Mesenchymal stem cell (in vitro differentiated cells and primary cell): Measurements from ENCODE around the gene PCDHGB4.
"Not testable (repeated sequence)": the region's sequence is repeated elsewhere in the genome, so short reads cannot be mapped to it uniquely, and the experiment has no call there.

Source experiments
- DNase-seq: peaks from one replicate; pipeline ENCODE4 v3.0.0-alpha.2; 2013
- H2AFZ ChIP-seq: one replicate; pipeline ENCODE4 v1.6.1; 2013; ENCODE audit warnings: low read depth, mild to moderate bottlenecking, control low read depth, inconsistent platforms, low read length, moderate library complexity
- H2AK5ac ChIP-seq: 2 replicates; pipeline ENCODE4 v1.6.1; 2013; ENCODE audit warnings: low read length, moderate library complexity, mild to moderate bottlenecking, inconsistent platforms; ENCODE audit not compliant: severe bottlenecking
- H2BK120ac ChIP-seq: one replicate; pipeline ENCODE4 v1.6.1; 2013; ENCODE audit warnings: low read depth, mild to moderate bottlenecking, inconsistent platforms, low read length, moderate library complexity
- H2BK12ac ChIP-seq, 2 experiments: one replicate each; pipeline ENCODE4 v1.6.1; 2013; ENCODE audit warnings: inconsistent platforms in 2 of 2, low read length in 2 of 2, mild to moderate bottlenecking in 2 of 2, moderate library complexity in 2 of 2, control low read depth in 1 of 2
- H2BK15ac ChIP-seq: one replicate; pipeline ENCODE4 v1.6.1; 2013; ENCODE audit warnings: mild to moderate bottlenecking, low read depth, inconsistent platforms; ENCODE audit not compliant: poor library complexity, severe bottlenecking
- H2BK5ac ChIP-seq: 2 replicates; pipeline ENCODE4 v1.6.1; 2013; ENCODE audit warnings: low read depth, mild to moderate bottlenecking, low read length, control low read depth, inconsistent platforms; ENCODE audit not compliant: poor library complexity, severe bottlenecking
- H3K14ac ChIP-seq, 2 experiments: one replicate each; pipeline ENCODE4 v1.6.1; 2013; ENCODE audit warnings: inconsistent platforms in 2 of 2, low read length in 2 of 2, control low read depth in 1 of 2, mild to moderate bottlenecking in 1 of 2, moderate library complexity in 1 of 2
- H3K18ac ChIP-seq, 2 experiments: one replicate each; pipeline ENCODE4 v1.6.1; 2013; ENCODE audit warnings: inconsistent platforms in 2 of 2, low read length in 2 of 2, control low read depth in 1 of 2, low read depth in 1 of 2, mild to moderate bottlenecking in 1 of 2
- H3K23ac ChIP-seq, 2 experiments: one replicate each; pipeline ENCODE4 v1.6.1; 2013; ENCODE audit warnings: inconsistent platforms in 2 of 2, low read length in 2 of 2, mild to moderate bottlenecking in 2 of 2, moderate library complexity in 2 of 2, control low read depth in 1 of 2
- H3K27ac ChIP-seq: 2 replicates; pipeline ENCODE4 v1.5.1; 2013; ENCODE audit warnings: mild to moderate bottlenecking, moderate library complexity, low read length, control low read depth, inconsistent platforms; ENCODE audit not compliant: poor library complexity, severe bottlenecking
- H3K27me3 ChIP-seq, 2 experiments: 2 replicates each; pipeline versions ENCODE4 v1.6.1 to v1.7.0; 2013; ENCODE audit warnings: low read length in 2 of 2, mild to moderate bottlenecking in 2 of 2, moderate library complexity in 2 of 2, control low read depth in 1 of 2, inconsistent platforms in 1 of 2; ENCODE audit not compliant: control insufficient read depth in 1 of 2, insufficient read depth in 1 of 2
- H3K36me3 ChIP-seq, 2 experiments: 2 replicates each; pipeline versions ENCODE4 v1.6.1 to v1.7.0; 2013; ENCODE audit warnings: low read length in 2 of 2, control low read depth in 1 of 2, inconsistent platforms in 1 of 2, low read depth in 1 of 2, mild to moderate bottlenecking in 1 of 2; ENCODE audit not compliant: insufficient read depth in 2 of 2, control insufficient read depth in 1 of 2
- H3K4ac ChIP-seq, 2 experiments: one replicate each; pipeline ENCODE4 v1.6.1; 2013; ENCODE audit warnings: inconsistent platforms in 2 of 2, low read length in 2 of 2, mild to moderate bottlenecking in 2 of 2, moderate library complexity in 2 of 2, control low read depth in 1 of 2, low read depth in 1 of 2
- H3K4me1 ChIP-seq: 2 replicates; pipeline ENCODE4 v1.6.1; 2013; ENCODE audit warnings: low read depth, low read length, control low read depth; ENCODE audit not compliant: control insufficient read depth, insufficient read depth
- H3K4me2 ChIP-seq: 2 replicates; pipeline ENCODE4 v1.6.1; 2013; ENCODE audit warnings: low read length, mild to moderate bottlenecking, inconsistent platforms; ENCODE audit not compliant: poor library complexity, severe bottlenecking
- H3K4me3 ChIP-seq, 2 experiments: 2 replicates each; pipeline versions ENCODE4 v1.5.1 to v1.7.0; 2013; ENCODE audit warnings: low read length in 2 of 2, mild to moderate bottlenecking in 2 of 2, control low read depth in 1 of 2, low read depth in 1 of 2; ENCODE audit not compliant: insufficient read depth in 1 of 2
- H3K79me1 ChIP-seq: replicated peaks from 2 replicates; pipeline ENCODE4 v1.6.1; 2013; ENCODE audit warnings: mild to moderate bottlenecking, control low read depth, low read length, inconsistent platforms; ENCODE audit not compliant: poor library complexity, severe bottlenecking
- H3K9ac ChIP-seq: 2 replicates; pipeline ENCODE4 v1.7.0; 2013; ENCODE audit warnings: mild to moderate bottlenecking, low read length, moderate library complexity
- H3K9me3 ChIP-seq: 2 replicates; pipeline ENCODE4 v1.7.0; 2013; ENCODE audit warnings: mild to moderate bottlenecking, low read length; ENCODE audit not compliant: control insufficient read depth
- H4K8ac ChIP-seq: one replicate; pipeline ENCODE4 v1.6.1; 2013; ENCODE audit warnings: inconsistent platforms, mild to moderate bottlenecking, low read length, moderate library complexity
- H4K91ac ChIP-seq: one replicate; pipeline ENCODE4 v1.6.1; 2013; ENCODE audit warnings: mild to moderate bottlenecking, low read length, inconsistent platforms
- WGBS: methylation state at CpG from one replicate; pipeline ENCODE4 v1.1.7; 2013; ENCODE audit warnings: mixed read lengths; 5-methylcytosine and 5-hydroxymethylcytosine counted together

PCDHGB4 gene

DNA sequence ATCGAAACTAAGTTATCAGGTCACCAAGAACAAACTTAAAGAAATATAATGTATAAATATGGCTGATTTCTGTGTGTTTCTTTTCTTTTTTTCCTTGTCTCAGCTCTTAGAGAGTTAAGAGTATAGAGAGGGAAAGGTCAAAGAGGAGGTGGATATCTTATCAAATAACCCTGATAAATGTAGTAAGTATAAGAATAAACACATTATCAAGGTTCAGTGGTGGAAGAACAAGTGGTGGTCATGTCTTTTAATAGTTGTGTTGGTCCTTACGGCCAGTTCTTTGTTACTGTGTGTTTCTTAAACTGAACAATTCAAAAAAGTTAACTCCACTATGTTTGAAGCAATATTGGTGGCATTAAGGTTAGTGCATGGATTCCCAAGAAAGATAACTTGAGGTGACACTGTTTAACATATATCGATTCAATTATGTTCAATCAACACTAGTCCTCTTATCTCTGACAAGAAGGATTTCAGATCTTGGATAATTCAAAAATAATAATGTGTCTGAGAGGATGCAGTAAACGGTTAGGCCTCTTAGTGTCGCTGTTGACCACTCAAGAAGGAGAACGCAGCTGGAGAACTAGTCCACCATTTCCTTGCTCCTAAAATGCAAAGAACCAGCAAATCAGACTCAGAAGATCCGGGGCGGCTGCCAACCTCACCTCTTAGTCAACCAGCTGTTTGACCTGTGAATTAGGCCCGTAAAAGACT is 44.1 kb upstream of the PCDHGB4 start, which contains the start of gene PCDHGA3:
Gene PCDHGA3, plus strand, starts transcription at position 588 of the 711 bp plus-strand sequence. CDS start 205 bp downstream, outside the sequence.
- H2BK5ac ChIP-seq: no peak within 1 kb of the TSS
- H2BK120ac ChIP-seq: no peak within 1 kb of the TSS
- H3K36me3 ChIP-seq: no peaks in the 10 kb centered on the region
- no peak within 1 kb of the TSS for H2AK5ac ChIP-seq
- no peak within 1 kb of the TSS for H4K91ac ChIP-seq
- H3K9ac ChIP-seq: peak within 1 kb of the TSS; percentile 79
- no peaks in the 10 kb centered on the region for H3K27me3 ChIP-seq
- no peak within 1 kb of the TSS for H4K8ac ChIP-seq
- no peak within 1 kb of the TSS for H3K27ac ChIP-seq
- H3K4ac ChIP-seq: no peak within 1 kb of the TSS
- no peak within 1 kb of the TSS for H3K23ac ChIP-seq
- no peak within 1 kb of the TSS for H3K14ac ChIP-seq
- H3K4me3 ChIP-seq: peak within 1 kb of the TSS in 1 of 2 experiments; percentile 71
- DNase-seq: no peak
- no peak within 1 kb of the TSS for H2BK12ac ChIP-seq
- no peak within 1 kb of the TSS for H3K18ac ChIP-seq
- peaks cover 56% of the 10 kb centered on the region for H3K9me3 ChIP-seq
- no peak within 1 kb of the TSS for H2BK15ac ChIP-seq
- H3K4me1 ChIP-seq: no peaks in the 10 kb centered on the region
- no peaks in the 10 kb centered on the region for H3K79me1 ChIP-seq
- H2AFZ ChIP-seq: no peak within 1 kb of the TSS
- no peak within 1 kb of the TSS for H3K4me2 ChIP-seq
- 67% methylated on average over 7 of the region's 9 CpGs for WGBS

DNA sequence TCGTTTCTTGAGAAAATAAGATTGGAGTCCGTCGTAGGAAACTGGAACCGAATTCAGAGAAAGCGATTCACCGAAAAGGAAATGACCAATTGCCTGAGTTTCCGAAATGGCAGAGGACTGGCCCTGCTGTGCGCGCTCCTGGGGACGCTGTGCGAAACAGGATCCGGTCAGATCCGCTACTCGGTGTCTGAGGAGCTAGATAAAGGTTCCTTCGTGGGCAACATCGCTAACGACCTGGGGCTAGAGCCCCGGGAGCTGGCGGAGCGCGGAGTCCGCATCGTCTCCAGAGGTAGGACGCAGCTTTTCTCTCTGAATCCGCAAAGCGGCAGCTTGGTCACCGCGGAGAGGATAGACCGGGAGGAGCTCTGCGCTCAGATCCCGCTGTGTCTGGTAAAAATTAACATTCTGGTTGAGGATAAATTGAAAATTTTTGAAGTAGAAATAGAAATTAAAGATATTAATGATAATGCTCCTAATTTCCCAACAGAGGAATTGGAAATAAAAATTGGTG is 43.5 kb upstream of the PCDHGB4 start:
- peak overlapping the region in 1 of 2 experiments; percentile 71 for H3K4me3 ChIP-seq
- DNase-seq: no peak
- H3K27me3 ChIP-seq: no peaks in the 10 kb centered on the region
- no peak overlapping the region for H2BK15ac ChIP-seq
- H3K36me3 ChIP-seq: no peaks in the 10 kb centered on the region
- H3K18ac ChIP-seq: no peak overlapping the region
- no peak overlapping the region for H3K4me2 ChIP-seq
- H3K9ac ChIP-seq: peak overlapping the region; percentile 79
- 94% methylated on average over 26 of the region's 31 CpGs for WGBS
- H2BK12ac ChIP-seq: no peak overlapping the region
- H2BK5ac ChIP-seq: no peak overlapping the region
- no peak overlapping the region for H2BK120ac ChIP-seq
- peaks cover 58% of the 10 kb centered on the region for H3K9me3 ChIP-seq
- H4K91ac ChIP-seq: no peak overlapping the region
- no peak overlapping the region for H3K4ac ChIP-seq
- H3K23ac ChIP-seq: no peak overlapping the region
- no peak overlapping the region for H3K27ac ChIP-seq
- no peak overlapping the region for H2AFZ ChIP-seq
- H2AK5ac ChIP-seq: no peak overlapping the region
- H3K14ac ChIP-seq: no peak overlapping the region
- H4K8ac ChIP-seq: no peak overlapping the region
- H3K79me1 ChIP-seq: no peaks in the 10 kb centered on the region
- no peaks in the 10 kb centered on the region for H3K4me1 ChIP-seq

GRCh38 chr5:141345327-141345726 is 42.2 kb upstream of the PCDHGB4 start:
- Histone ChIP-seq H2AFZ (no peak overlapping the region), H2BK12ac (no peak overlapping the region), H3K9me3 (peaks cover 47% of the 10 kb centered on the region), H4K8ac (no peak overlapping the region), H3K23ac (no peak overlapping the region), H3K4me3 (no peak overlapping the region), H3K4ac (no peak overlapping the region), H3K14ac (no peak overlapping the region), H2AK5ac (no peak overlapping the region), H2BK120ac (no peak overlapping the region), H3K18ac (no peak overlapping the region), H2BK15ac (no peak overlapping the region), H3K27ac (no peak overlapping the region), H3K79me1 (no peaks in the 10 kb centered on the region), H3K4me1 (no peaks in the 10 kb centered on the region), H2BK5ac (no peak overlapping the region), H3K36me3 (no peaks in the 10 kb centered on the region), H3K4me2 (no peak overlapping the region), H3K9ac (no peak overlapping the region), H3K27me3 (no peaks in the 10 kb centered on the region), H4K91ac (no peak overlapping the region)
- no peak for DNase-seq
- WGBS: 96% methylated on average over 15 of the region's 20 CpGs

DNA sequence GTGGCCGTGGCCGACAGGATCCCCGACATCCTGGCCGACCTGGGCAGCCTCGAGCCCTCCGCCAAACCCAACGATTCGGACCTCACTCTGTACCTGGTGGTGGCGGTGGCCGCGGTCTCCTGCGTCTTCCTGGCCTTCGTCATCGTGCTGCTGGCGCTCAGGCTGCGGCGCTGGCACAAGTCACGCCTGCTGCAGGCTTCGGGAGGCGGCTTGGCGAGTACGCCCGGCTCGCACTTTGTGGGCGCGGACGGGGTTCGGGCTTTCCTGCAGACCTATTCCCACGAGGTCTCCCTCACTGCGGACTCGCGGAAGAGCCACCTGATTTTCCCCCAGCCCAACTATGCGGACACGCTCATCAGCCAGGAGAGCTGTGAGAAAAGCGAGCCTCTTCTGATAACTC is 41.5 kb upstream of the PCDHGB4 start:
- not testable (repeated sequence) for H3K27me3 ChIP-seq, H3K79me1 ChIP-seq, H3K18ac ChIP-seq, H4K8ac ChIP-seq, H2BK5ac ChIP-seq, H3K4me3 ChIP-seq, H2AFZ ChIP-seq, H2BK15ac ChIP-seq, H4K91ac ChIP-seq, H2BK120ac ChIP-seq, H2BK12ac ChIP-seq, H3K36me3 ChIP-seq, H2AK5ac ChIP-seq, H3K9ac ChIP-seq, H3K23ac ChIP-seq, DNase-seq, H3K27ac ChIP-seq, H3K4me2 ChIP-seq, H3K14ac ChIP-seq, H3K4ac ChIP-seq, H3K4me1 ChIP-seq
- H3K9me3 ChIP-seq: peaks cover 53% of the 10 kb centered on the region
- 96% methylated on average over 13 of the region's 35 CpGs for WGBS
